ENCODE measurements around the gene CDK2AP2.

Gene CDK2AP2

GRCh38 chr11:67503119-67504004 is 4.6 kb downstream of the CDK2AP2 start:
- no peak for DNase-seq

DNA sequence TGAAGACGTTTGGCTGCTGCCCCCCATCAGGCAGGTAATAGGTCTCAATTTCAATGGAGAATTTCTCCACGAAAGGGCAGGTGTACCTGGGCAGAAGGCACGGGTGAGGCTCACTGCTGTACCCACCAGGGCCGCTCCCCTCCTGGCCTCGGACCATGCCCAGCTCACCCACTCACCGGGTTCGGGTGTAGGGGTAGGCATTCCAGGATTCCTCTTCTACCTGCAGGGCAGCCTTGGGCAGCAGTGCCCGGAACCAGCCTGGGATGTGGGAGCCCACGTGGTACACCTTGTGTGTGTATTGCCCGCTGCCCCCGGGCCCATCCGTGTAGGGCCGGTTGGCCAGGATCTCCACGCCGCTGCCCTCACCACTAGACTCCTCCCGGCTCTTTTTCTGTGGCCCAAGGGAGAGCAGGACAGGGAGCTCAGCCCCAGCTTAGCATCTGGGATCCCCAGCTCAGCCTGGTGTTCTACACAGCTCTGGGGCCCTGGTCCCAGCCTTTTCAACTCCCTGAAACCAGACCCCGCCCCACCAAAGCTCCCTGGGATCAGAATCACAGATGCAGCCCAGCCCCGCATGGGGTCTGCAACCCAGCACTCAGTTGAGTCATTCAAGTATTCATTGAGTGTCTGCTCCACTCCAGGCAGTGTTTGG is 5.5 kb downstream of the CDK2AP2 start:
- no peak for DNase-seq

GRCh38 chr11:67501854-67502253 is 6.1 kb downstream of the CDK2AP2 start:
- DNase-seq: no peak

DNA sequence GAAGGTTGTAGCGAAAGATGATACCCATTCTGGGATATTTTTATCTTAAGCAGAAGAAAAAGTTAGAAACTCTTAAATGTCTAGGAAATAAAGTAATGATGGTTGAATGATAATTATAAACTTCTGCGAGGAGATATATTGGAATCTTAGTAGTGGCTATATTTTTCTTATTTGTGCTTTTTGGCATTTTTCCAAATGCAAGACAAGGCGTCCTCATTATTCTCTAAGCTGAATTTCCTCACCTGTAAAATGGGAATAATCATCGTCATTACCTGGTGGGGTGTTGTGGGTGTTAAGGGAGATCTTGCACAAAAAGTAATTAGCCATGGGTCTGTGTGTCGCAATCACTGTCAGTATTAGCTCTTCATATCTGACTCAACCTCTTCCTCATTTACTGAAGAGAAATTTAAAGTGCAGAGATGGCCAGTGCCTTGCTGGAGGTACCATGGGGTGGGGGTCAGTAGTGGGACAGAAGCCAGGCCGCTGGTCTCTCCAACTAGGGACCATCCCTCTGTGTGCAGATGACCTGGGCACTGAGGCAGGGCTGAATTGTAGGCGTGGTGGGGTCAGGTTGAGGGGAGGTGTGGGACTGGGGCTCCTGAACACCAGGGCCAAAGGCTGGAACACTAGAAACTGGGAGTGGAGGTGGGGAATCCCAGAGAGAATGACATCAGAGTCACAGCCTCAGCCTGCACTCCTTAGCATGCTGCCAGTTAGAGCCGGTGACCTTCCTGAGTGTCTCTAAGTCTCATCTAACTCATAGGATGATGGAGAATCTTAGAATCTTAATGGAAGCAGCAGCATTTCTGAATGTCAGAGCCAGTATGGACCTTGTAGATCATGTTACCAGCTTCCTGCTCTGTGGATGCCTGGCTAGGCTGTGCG is 6.9 kb downstream of the CDK2AP2 start:
- no peak for DNase-seq

DNA sequence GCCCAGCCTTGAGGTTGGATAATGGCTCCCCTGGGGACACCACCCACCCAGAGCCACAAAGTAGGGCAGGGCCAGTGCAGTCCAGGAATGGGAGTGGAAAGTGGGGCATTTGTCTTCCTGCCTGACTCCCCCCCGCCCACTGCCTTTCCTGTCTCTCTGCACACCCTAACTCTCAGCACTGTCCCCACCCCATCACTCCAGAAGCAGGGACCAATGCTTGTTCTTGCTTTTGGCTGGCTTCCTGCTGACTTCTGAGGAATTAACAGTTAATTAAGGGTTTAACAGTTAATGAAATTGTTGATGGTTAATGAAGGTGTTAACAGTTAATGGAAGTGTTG is 7.5 kb downstream of the CDK2AP2 start:
- DNase-seq: no peak

DNA sequence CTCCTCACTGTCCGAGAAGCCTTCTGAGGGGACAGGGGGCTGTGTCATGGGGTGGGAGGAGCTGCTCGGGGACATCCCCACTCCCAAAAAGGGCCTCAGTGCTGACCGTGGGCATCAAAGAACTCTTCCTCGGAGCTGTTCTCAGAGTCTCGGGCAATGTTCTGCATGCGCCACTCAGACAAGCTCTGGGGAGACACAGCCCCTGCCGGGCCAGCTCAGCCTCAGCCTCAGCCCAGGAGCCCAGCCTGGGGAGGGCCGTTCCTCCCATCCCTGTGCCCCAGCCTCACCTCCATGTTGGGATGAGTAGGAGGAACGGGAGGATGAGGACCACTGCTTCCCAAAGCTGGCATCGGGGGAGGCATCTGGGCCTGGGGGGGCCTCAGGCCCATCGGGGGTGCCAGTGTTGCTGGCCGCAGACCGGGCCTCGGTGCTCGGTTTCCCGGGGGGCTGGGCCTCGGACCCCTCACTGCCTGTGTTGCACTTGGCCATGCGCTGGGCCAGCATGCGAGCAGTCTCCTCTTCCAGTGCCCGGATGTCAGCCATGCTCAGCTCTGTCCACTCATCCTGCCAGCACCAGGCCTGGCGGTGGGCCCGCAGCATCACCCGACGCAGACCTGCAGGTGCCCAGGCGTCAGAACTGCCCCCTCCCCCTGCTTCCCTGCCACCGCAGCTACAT is 8.0 kb downstream of the CDK2AP2 start:
- no peak for DNase-seq

- DNase-seq: no peak
Observed at GRCh38 chr11:67498544-67498972, 9.4 kb downstream of the CDK2AP2 start.

- DNase-seq: no peak
Observed at GRCh38 chr11:67497656-67498291, 10.2 kb downstream of the CDK2AP2 start.

DNA sequence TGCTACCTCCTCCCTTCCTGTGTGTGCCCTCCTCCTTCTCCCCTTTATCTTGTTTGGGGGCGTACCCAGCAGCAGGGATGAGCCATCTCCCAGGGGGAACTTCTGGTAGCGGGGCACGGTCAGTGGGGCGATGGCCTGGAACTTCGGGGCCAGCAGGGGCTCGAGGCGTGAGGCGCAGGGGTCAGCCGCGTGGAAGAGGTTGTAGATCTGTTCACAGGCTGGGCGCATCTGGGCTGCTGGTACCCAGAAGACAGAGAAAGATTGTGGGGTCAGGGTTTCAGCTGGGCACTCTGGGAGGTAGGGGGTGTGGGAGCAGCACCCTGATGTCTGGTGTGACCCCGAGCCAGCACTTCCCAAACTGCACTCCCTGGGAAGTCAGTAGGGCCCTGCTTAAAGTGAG is 11.8 kb downstream of the CDK2AP2 start:
- no peak for DNase-seq

DNA sequence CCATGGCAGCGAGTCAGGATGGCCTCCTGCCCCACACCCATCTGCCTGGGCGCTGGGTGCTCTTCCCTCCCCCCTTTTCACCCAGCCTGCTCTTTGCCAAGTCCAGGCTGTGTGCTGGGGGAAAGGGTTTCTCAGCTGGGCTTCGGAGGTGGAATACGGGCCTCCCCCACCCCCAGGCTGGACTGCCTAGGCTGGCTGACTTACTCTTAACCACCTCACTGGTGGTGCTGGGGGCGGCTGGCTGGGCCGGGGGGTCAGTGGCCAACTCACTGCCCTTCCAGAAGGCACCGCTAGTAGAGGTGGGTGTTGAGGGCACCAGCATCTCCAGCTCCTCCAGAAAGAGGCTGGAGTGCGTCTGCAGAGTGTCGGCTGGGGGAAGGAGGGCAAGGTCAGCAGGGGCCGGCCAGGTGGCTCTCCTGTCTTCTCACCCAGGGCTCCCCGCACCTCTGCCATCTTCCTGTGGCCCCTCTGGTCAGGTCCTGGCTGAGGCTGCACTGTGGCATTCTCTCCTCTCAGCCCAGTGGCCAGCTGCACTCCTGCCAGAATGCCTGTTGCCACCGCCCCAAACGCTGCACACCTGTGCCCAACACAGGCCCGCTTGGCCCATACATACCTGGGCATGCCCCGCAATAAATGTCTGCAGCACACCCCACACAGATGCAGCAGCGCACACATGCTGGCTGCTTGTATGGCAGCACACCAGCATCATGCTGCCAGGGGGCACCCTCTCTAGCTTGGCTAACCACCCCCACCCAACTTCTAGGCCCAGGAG is 12.5 kb downstream of the CDK2AP2 start:
- no peak for DNase-seq

GRCh38 chr11:67494371-67495233 is 13.4 kb downstream of the CDK2AP2 start:
- no peak for DNase-seq

GRCh38 chr11:67493548-67494370 is 14.2 kb downstream of the CDK2AP2 start:
- no peak for DNase-seq

DNA sequence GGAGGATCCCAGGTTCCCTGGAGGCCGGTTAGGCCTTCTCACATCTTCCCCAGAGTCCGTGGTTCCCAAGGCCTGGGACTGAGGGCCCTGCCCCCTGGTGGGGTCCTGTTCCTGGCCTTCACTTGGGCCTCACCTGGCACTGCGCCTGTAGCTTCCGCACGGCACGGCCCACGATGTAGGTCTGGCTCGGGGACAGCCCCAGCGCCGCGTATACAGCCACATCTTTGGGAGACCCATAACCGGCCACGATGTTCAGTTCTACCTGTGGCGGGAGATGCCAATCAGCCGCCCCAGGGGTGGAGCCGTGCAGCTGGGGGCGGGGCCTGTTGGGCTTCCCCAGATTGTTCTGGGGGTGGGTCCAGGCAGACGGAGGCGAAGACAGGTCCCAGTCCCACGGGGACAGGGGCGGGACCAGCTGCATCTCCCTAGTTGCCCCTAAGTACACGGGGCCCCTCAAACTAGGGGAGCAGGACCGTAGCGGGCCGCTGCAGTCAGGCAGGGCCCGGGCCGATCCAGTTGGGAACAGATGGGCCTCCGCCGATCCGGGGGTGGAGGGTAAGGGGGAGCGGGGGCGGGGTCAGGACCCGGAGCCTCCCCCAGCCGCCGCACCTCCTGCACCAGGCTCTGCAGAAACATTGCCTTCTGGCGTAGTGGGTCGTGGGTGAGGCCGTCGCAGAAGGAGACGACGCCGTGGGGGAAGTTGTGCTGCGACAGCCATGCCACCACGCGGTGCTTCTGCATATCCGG is 15.0 kb downstream of the CDK2AP2 start:
- no peak for DNase-seq

DNA sequence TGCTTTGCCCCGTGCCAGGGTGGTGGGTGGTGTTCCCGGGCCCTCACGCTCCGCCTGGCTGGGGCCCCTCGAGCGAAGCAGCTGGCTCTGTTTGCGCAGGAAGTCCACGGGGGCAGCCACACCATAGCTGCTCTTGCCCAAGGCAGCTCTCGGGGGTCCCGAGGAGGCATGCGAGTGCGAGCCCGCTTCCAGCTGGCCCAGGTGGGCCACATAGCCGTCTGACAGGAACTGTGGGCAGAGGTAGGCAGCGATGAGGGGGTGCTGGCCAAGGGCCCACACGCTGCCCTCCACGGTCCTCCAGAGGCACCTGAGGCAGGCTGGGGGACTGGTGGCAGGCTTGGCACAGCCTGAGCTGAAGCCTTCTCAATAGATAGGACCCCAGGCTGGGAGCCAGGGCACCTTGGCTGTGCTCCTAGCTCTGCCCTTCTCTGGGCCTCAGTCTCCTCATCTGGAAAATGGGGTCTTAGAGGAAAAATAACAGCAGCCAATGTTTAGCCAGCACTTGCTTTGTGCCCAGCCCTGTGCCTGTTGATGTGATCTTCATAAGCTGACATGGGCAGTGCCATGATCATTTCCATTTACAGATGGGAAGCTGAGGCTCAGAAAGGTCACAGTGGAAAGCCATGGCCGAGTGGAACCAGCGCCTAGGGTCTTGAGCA is 15.8 kb downstream of the CDK2AP2 start:
- DNase-seq: no peak

DNA sequence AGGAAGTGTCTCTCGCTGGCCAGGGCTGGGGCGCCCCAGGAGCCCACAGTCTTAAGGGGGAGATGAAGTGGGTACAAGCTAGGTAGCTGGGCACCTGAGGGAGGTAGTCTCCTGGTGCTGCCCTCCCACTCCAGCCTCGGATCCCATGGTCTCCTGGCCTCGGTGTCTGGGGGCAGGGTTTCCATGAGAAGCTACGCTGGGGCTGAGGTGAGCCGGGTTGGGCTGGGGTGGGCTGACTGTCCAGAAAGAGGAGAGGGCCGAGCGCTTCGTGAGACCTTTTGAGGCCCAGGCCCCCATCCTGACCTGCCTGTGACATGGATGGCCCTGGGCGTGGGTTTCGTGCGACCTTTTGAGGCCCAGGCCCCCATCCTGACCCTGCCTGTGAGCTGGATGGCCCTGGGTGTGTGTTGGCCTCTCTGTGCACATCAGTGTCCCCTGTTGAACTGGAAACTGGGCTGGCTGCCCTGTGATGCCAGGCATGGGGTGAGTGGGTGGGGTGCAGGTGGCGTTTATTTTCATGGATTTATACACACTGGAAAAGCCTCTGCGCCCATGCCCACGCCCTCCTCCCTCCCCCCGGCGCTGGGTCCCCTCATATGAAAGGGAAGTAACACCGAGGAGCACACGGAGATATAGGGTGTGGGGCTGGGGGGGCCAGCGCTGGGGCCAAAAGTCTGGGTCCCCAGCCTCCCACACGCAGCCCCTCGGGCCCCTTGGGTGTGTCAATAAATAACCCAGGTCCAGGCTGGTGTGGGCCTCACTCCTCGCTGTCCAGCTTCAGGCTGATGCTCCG is 16.5 kb downstream of the CDK2AP2 start:
- DNase-seq: no peak

GRCh38 chr11:67490727-67491065 is 17.3 kb downstream of the CDK2AP2 start:
- no peak for DNase-seq
